SH-SY5Y (cell line): ENCODE measurements around the gene CDH22.

Experiments used
- GATA2 ChIP-seq: IDR thresholded peaks from 2 replicates; pipeline ENCODE4 v1.6.1; 2011; ENCODE audit warnings: mild to moderate bottlenecking, low read depth, low read length
- GATA3 ChIP-seq: IDR thresholded peaks from 2 replicates; pipeline ENCODE4 v1.6.1; 2011; ENCODE audit warnings: low read depth, mild to moderate bottlenecking, low read length, moderate library complexity

The CDH22 gene

GRCh38 chr20:46308258-46309157 is at the start of gene CDH22:
CDH22 (minus strand) TSS chr20:46308498; CDS start chr20:46251294, 57,204 bp downstream.
- TF ChIP-seq GATA2 (no peak), GATA3 (no peak)

DNA sequence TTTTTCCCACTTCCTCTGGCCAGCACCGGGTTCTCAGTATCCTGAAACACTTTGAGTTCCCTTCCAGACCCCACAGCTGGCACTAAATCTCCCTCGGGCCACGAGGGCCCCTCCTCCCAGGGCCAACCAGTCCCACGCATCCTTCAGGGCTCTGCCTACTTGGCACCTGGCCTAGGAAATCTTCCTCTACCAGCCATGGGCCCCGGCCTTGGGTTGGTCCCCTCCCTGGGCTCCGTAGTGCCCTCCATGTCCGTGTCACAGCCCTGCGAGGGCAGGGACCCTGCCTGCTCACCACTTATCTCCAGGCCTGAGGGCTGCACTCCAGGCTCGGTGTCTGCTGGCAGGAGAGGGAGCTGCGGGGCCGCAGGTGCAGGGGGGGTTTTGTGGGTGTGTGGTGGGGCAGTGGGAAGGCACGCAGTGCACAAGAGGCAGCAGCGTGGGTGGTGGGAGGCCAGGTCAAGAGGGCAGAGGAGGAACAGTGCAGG is 48.8 kb upstream of the CDH22 start:
- TF ChIP-seq GATA2 (no peak), GATA3 (no peak)

- TF ChIP-seq GATA3 (no peak), GATA2 (no peak)
Measured at GRCh38 chr20:46356195-46357029, 48.1 kb upstream of the CDH22 start.

- no peak for TF ChIP-seq GATA2
Measured at GRCh38 chr20:46355778-46356177, 47.5 kb upstream of the CDH22 start.

GRCh38 chr20:46354920-46355654 is 46.8 kb upstream of the CDH22 start:
- no peak for TF ChIP-seq GATA2

DNA sequence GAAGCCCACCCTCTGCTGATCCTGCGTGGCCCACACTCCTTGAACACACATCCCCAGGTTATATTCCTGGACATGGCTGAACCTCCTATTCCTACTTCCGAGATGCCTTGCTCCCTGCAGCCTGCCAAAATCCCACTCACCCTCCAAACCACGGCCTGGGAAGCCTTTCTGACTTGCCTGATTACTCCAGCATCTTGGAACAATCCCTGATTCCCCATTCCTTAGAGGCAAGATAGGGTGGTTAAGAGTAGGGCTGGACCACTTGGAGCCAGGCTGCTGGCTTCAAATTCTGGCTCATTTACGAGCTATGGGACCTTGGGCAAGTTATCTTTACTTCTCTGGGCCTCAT is 45.9 kb upstream of the CDH22 start:
- no peak for TF ChIP-seq GATA2
- TF ChIP-seq GATA3 = no peak

DNA sequence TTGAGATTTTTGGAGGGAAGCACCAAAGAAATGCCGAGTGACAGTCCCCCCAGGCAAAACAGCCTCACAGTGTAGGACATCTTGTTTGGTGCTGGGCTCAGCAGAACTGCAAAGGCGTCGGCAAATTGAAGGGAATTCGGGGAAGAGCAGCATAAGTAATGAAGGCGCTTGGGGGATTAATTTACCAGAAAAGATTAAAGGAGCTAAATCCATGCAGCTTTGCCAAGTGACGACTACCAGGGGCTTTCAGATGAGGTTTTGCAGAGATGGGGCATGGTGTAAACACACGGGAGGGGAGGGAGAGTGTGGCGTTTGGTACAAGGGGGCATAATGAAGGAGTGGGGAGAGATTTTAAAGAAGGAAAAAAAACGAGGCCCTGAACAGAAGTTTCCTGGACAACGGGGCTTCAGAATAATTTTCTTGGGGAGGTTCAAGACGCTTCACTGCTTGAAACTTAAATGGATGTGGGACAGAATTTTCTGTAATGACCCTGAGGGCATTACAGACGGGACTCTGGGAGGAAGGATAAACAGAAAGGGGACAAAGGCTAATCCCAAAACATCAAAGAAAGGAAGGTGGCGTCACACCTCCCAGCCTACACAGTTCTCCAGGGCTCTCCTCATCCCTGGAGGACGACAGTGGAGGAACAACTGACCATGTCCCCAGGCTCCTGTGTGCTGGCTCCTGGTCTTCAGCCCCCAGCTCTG is 45.4 kb upstream of the CDH22 start:
- TF ChIP-seq GATA2 = no peak
- TF ChIP-seq GATA3 = no peak

DNA sequence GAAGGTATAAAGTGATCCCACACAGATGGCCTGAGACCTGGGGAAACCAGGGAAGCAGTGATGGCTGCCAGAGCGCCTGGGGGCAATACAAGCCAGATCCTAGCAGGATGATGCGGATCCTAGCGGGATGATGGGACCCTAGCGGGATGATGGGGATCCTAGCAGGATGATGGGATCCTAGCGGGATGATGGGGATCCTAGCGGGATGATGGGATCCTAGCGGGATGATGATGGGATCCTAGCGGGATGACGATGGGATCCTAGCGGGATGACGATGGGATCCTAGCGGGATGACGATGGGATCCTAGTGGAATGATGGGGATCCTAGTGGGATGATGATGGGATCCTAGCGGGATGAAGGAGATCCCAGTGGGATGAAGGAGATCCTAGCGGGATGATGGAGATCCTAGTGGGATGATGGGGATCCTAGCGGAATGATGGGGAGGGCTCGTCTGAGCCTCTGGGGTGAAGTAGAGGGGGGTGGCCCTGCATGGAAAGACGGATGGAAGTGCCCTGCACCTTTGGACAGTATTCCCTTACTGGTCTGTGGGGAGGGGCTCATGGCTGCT is 44.2 kb upstream of the CDH22 start:
- TF ChIP-seq GATA3 (no peak), GATA2 (no peak)

GRCh38 chr20:46351357-46352058 is 43.2 kb upstream of the CDH22 start:
- TF ChIP-seq GATA3 (no peak), GATA2 (no peak)

GRCh38 chr20:46350986-46351267 is 42.6 kb upstream of the CDH22 start:
- no peak for TF ChIP-seq GATA2
- no peak for TF ChIP-seq GATA3

- TF ChIP-seq GATA3 (no peak), GATA2 (no peak)
Measured at GRCh38 chr20:46350201-46350985, 42.1 kb upstream of the CDH22 start.

- TF ChIP-seq GATA2 = no peak
- no peak for TF ChIP-seq GATA3
Measured at GRCh38 chr20:46349742-46350056, 41.4 kb upstream of the CDH22 start.
